GM21825 (cell line): ENCODE results near the gene CCDC24.

Experiments used
- ATAC-seq: cut with Tn5 transposase; IDR thresholded peaks from one replicate; pipeline ENCODE4 v1.9.1; 2021; ENCODE audit warnings: mild to moderate bottlenecking, moderate library complexity; ENCODE audit not compliant: unreplicated experiment

The CCDC24 gene

GRCh38 chr1:43979528-43980254 is 11.7 kb upstream of the CCDC24 start:
- ATAC-seq = no peak

GRCh38 chr1:43980255-43981134 is 10.9 kb upstream of the CCDC24 start:
- ATAC-seq = no peak

- ATAC-seq = no peak
These were observed 10.3 kb upstream of the CCDC24 start for GRCh38 chr1:43981135-43981491.

- ATAC-seq = no peak
These were observed 9.8 kb upstream of the CCDC24 start for GRCh38 chr1:43981636-43982035.

- no peak for ATAC-seq
These were observed 9.2 kb upstream of the CCDC24 start for GRCh38 chr1:43982241-43982640.

GRCh38 chr1:43982808-43983207 is 8.6 kb upstream of the CCDC24 start:
- ATAC-seq = no peak

GRCh38 chr1:43983253-43983899 is 8.0 kb upstream of the CCDC24 start:
- ATAC-seq = no peak

GRCh38 chr1:43984855-43985254 is 6.5 kb upstream of the CCDC24 start:
- no peak for ATAC-seq

GRCh38 chr1:43985984-43986595 is 5.3 kb upstream of the CCDC24 start:
- ATAC-seq = no peak

GRCh38 chr1:43986712-43987111 is 4.7 kb upstream of the CCDC24 start:
- ATAC-seq = no peak

- ATAC-seq = no peak
These were observed 4.1 kb upstream of the CCDC24 start for GRCh38 chr1:43987159-43987902.

- ATAC-seq = no peak
These were observed 864 bp upstream of the CCDC24 start for GRCh38 chr1:43990271-43991199.

- ATAC-seq = no peak
These were observed 261 bp upstream of the CCDC24 start for GRCh38 chr1:43991200-43991475.

- ATAC-seq = no peak
These were observed 1.0 kb downstream of the CCDC24 start for GRCh38 chr1:43992232-43992995.

GRCh38 chr1:43993206-43993914 is 2.0 kb downstream of the CCDC24 start:
- ATAC-seq = no peak

GRCh38 chr1:43994071-43994470 is 2.7 kb downstream of the CCDC24 start:
- ATAC-seq = no peak

- no peak for ATAC-seq
These were observed 3.7 kb downstream of the CCDC24 start for GRCh38 chr1:43994794-43995790.
